ENCODE measurements around the gene ABCC1.

Gene ABCC1

GRCh38 chr16:16059160-16059559 is 109.7 kb downstream of the ABCC1 start:
- DNase-seq: no peak

DNA sequence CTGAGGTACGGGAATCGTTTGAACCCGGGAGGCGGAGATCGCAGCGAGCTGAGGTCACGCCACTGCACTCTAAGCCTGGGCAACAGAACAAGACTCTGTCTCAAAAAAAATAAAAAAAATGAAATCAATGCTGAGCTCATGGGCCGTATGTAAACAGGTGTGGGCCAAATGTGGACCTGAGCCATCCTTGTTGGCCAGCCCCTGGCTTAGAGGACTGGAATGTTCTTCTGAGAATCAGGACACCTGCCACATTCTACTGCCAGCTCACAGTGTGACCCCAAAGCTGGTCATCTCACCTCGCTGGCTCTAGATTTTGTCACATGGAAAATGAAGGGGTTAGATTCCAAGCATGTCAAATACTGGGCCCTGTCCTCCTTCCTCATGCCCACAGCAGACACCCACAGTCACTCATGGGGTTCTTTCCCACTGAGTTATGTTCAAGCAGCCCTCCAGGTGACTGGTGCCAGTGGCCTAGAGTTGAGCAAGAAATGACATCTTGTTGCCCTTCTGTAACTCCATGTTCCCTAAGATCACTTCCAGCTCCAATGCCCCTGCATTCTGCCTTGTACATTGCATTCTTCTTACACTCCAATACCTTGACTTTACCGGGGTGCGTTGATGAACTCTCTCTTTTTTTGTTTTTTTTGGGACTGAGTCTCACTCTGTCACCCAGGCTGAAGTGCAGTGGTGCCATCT is 110.6 kb downstream of the ABCC1 start:
- no peak for DNase-seq

DNA sequence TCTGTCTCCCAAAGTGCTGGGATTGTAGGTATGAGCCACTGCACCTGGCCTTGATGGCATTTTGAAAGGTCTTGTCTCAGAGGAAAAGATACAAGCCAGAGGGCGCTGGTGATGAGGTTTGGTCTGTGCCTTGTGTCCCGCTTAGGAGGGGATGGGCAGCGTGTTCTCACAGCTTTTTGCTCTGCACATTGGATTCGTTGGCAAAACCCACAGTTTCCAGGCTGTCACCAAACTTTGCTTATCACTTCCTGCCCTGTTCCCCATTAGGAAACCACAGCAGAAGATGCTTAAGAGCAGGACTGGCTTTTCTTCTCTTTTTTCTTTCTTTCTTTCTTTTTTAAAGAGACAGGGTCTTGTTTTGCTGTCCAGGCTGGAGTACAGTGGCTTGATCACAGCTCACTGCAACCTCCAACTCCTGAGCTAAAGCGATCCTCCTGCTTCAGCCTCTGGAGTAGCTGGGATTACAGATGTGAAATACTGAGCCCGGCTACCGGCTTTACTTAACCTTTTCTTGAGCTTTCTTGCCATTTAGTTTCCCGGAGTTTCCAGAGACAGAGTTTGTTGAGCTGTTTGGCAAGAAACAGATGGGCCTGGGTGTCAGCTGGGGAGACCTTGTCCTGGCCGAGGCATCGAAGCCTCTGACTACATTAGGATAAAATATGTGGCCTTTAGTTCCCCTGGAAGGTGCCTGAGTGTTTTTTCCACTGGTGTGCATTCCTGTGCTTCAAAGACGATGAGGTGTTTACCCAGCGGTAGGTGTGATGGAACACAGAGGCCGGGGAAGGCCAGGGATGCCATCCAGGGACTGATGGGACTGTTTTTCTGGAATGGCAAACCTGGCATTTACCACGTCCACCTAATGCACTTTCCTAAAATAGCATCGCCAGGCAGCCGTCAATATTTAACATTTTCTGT is 112.9 kb downstream of the ABCC1 start:
- no peak for DNase-seq

DNA sequence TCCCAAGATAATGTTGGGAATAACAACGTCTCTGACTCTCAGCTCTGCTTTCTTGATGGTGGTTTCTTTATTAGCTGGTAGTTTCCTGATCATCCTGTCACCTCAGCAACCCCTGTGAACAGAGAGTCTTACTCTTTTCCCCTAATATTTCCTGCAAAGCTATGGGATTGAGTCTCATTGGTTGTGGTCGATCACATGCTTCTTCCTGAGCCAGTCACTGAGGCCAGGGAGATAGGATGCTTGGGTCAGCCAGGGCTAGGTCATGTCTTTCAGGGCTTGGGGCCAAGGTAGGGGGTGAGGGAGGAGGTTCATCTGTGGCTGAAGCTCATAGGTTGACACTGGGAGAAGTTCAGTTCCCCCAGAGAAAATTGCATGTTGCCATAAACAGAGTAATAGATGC is 114.3 kb downstream of the ABCC1 start:
- no peak for DNase-seq

DNA sequence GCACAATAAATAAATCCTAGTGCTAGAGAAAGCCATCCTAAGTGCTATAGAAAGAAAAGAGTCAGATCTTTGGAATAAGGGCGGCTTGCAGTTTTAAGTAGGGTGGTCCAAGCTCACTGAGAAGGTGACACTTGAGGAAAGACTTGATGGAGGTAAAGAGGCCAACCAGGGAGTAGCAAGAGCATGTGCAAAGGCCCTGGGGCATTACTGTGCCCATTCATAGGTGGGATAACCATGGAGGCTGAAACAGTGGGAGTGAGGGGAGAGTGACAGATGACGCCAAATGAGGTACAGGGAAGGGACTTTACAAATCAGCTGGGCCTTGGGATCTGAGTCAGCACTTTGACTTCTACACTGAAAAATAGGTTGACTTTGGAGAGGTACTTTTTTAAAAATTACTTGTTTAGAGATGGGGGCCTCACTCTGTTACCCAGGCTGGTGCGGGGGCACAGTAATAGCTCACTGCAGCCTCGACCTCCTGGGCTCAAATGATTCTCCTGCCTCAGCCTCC is 115.5 kb downstream of the ABCC1 start:
- DNase-seq: no peak

- no peak for DNase-seq
Observed at GRCh38 chr16:16067127-16067526, 117.7 kb downstream of the ABCC1 start.

GRCh38 chr16:16071631-16072244 is 122.3 kb downstream of the ABCC1 start:
- DNase-seq: no peak

GRCh38 chr16:16073001-16073545 is 123.7 kb downstream of the ABCC1 start:
- DNase-seq: no peak

- DNase-seq: no peak
Observed at GRCh38 chr16:16073891-16074881, 124.8 kb downstream of the ABCC1 start.

- no peak for DNase-seq
Observed at GRCh38 chr16:16075488-16076422, 126.3 kb downstream of the ABCC1 start.

- no peak for DNase-seq
Observed at GRCh38 chr16:16076423-16076813, 127.0 kb downstream of the ABCC1 start.

GRCh38 chr16:16080465-16081065 is 131.1 kb downstream of the ABCC1 start:
- no peak for DNase-seq

DNA sequence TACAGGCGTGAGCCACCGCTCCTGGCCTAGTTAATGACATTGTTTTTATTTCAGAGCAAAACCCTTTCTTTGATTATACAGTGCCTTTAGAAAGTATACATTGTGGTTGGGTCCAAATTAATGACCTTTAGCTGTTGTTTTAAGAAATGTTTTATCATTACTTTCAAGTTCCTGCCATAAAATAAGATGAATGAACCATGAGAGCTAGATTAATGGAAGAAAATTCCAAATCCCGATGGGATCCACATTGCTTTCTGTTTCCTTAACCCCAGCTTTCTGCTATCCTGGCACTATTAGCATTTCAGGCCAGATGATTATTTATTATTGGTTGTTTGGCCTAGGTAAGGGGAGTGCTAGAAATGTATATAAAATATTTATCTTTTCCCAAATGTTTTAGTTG is 131.7 kb downstream of the ABCC1 start:
- no peak for DNase-seq

- no peak for DNase-seq
Observed at GRCh38 chr16:16082255-16082654, 132.8 kb downstream of the ABCC1 start.

- DNase-seq: no peak
Observed at GRCh38 chr16:16083421-16084156, 134.2 kb downstream of the ABCC1 start.

GRCh38 chr16:16084874-16085273 is 135.5 kb downstream of the ABCC1 start:
- DNase-seq: no peak

DNA sequence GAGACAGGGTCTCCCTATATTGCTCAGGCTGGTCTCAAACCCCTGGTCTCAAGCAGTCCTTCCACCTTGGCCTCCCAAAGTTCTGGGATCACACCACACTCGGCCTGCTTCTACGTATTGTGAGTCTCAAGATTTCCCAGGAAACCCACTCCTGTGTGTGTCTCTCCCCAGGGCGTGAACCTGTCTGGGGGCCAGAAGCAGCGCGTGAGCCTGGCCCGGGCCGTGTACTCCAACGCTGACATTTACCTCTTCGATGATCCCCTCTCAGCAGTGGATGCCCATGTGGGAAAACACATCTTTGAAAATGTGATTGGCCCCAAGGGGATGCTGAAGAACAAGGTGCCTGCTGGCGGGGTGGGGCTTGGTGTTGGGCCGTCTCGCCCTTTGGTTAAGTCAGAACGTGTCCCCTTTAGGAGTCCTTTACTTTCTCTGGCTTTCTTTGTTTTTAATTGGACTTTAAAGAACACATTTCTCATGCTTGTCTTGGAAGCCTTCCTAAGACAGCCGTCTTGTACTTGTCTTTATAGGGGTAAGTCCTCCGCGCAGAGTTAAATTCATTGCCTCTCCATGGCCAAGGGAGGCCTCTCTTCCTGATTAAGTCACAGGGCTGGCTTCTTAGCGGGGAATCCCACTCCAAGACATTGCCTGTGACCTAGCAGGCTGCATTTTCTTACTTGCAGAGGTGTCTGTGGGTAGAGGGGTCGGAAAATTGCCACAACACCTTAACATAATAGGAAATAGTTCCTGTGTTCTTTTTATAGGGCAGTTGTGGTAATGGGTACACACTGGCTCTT is 137.4 kb downstream of the ABCC1 start:
- DNase-seq: no peak

DNA sequence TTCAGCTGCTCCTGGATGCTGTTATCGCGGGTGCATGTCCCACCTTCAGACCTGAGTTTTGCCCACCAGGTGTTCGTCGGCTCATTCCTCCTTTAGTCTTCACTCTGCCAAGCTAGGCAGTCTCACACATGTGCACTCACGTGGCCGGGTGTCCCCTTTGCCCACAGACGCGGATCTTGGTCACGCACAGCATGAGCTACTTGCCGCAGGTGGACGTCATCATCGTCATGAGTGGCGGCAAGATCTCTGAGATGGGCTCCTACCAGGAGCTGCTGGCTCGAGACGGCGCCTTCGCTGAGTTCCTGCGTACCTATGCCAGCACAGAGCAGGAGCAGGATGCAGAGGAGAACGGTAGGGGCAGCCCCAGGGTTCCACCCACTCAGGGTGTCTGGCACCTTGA is 140.8 kb downstream of the ABCC1 start:
- no peak for DNase-seq

All from NCI-H2107 (cell line).